ENCODE measurements around the gene CAMTA1. TPM values are rescaled to one million over a fixed set of nuclear protein-coding genes. Genes with fewer than 3 reads are reported as not detected.

Gene CAMTA1
- total RNA-seq, 1 donor from 2014 or later, result 160 TPM

- TF ChIP-seq, protein P1, sequence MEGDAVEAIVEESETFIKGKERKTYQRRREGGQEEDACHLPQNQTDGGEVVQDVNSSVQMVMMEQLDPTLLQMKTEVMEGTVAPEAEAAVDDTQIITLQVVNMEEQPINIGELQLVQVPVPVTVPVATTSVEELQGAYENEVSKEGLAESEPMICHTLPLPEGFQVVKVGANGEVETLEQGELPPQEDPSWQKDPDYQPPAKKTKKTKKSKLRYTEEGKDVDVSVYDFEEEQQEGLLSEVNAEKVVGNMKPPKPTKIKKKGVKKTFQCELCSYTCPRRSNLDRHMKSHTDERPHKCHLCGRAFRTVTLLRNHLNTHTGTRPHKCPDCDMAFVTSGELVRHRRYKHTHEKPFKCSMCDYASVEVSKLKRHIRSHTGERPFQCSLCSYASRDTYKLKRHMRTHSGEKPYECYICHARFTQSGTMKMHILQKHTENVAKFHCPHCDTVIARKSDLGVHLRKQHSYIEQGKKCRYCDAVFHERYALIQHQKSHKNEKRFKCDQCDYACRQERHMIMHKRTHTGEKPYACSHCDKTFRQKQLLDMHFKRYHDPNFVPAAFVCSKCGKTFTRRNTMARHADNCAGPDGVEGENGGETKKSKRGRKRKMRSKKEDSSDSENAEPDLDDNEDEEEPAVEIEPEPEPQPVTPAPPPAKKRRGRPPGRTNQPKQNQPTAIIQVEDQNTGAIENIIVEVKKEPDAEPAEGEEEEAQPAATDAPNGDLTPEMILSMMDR (IDR thresholded peaks at IDR 0.05; ENCODE audit: borderline replicate concordance), result no peak
Observed at GRCh38 chr1:6942990-6943389, 157.7 kb downstream of the CAMTA1 start.

DNA sequence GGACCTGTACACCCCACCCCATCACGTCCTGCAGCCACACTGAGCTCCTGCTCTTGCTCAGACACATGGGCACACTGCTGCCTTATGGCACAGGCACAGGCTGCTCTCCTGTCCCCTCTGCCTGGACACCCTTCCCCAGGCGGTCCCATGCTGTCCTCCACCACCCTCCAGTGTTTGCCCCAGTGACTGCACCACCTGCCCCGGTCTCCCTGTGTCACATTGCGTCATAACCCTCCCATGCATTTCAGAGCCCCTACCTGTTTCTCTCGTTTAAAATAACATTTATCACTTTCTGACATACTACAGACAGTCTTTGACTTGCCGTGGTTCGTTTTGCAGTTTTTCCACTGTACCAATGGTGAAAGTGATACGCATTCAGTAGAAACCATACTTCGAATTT is 159.2 kb downstream of the CAMTA1 start:
- intact Hi-C loops (cut with micrococcal nuclease), result no loop called here
- Histone ChIP-seq H3K36me3 (no peaks in the 10 kb centered on the region), H3K9me3 (replicated peaks) (no peaks in the 10 kb centered on the region), H3K4me1 (no peaks in the 10 kb centered on the region), H3K27ac (replicated peaks) (no peak overlapping the region), H3K27me3 (ENCODE audit: low read depth) (no peaks in the 10 kb centered on the region), H3K4me3 (no peak overlapping the region)
- no peak for DNase-seq
- TF ChIP-seq, protein P1 (IDR thresholded peaks at IDR 0.05; ENCODE audit: borderline replicate concordance), result no peak

More at GRCh38 chr1:6942990-6943389, 157.7 kb downstream of the CAMTA1 start:
- Histone ChIP-seq H3K4me1 (no peaks in the 10 kb centered on the region), H3K4me3 (no peak overlapping the region), H3K36me3 (no peaks in the 10 kb centered on the region), H3K27ac (replicated peaks) (no peak overlapping the region), H3K9me3 (replicated peaks) (no peaks in the 10 kb centered on the region), H3K27me3 (ENCODE audit: low read depth) (peaks cover 4% of the 10 kb centered on the region)
- no peak for DNase-seq
- intact Hi-C loops (cut with micrococcal nuclease), result no loop called here

GRCh38 chr1:6947952-6948351 is 162.7 kb downstream of the CAMTA1 start:
- Histone ChIP-seq H3K27me3 (ENCODE audit: low read depth) (no peaks in the 10 kb centered on the region), H3K27ac (replicated peaks) (no peak overlapping the region), H3K4me1 (no peaks in the 10 kb centered on the region), H3K36me3 (no peaks in the 10 kb centered on the region), H3K9me3 (replicated peaks) (no peaks in the 10 kb centered on the region), H3K4me3 (no peak overlapping the region)
- TF ChIP-seq, protein P1 (IDR thresholded peaks at IDR 0.05; ENCODE audit: borderline replicate concordance), result no peak
- DNase-seq, result no peak
- intact Hi-C loops (cut with micrococcal nuclease), result no loop called here

- no peaks in the 10 kb centered on the region for H3K27me3 ChIP-seq (ENCODE audit: low read depth)
- TF ChIP-seq, protein P1 (IDR thresholded peaks at IDR 0.05; ENCODE audit: borderline replicate concordance), result no peak
- intact Hi-C loops (cut with micrococcal nuclease), result no loop called here
- H3K4me1 ChIP-seq, result no peaks in the 10 kb centered on the region
- H3K9me3 ChIP-seq (replicated peaks), result no peaks in the 10 kb centered on the region
- no peak overlapping the region for H3K4me3 ChIP-seq
- H3K36me3 ChIP-seq, result no peaks in the 10 kb centered on the region
- no peak for DNase-seq
- H3K27ac ChIP-seq (replicated peaks), result no peak overlapping the region
Observed at GRCh38 chr1:6948416-6948815, 163.2 kb downstream of the CAMTA1 start.

GRCh38 chr1:6948861-6949260 is 163.6 kb downstream of the CAMTA1 start:
- no peak overlapping the region for H3K4me3 ChIP-seq
- H3K9me3 ChIP-seq (replicated peaks), result no peaks in the 10 kb centered on the region
- H3K27me3 ChIP-seq (ENCODE audit: low read depth), result no peaks in the 10 kb centered on the region
- TF ChIP-seq, protein P1 (IDR thresholded peaks at IDR 0.05; ENCODE audit: borderline replicate concordance), result no peak
- no peaks in the 10 kb centered on the region for H3K36me3 ChIP-seq
- DNase-seq, result no peak
- no peaks in the 10 kb centered on the region for H3K4me1 ChIP-seq
- intact Hi-C loops (cut with micrococcal nuclease), result no loop called here
- H3K27ac ChIP-seq (replicated peaks), result no peak overlapping the region

Data from left ventricle myocardium inferior (tissue), 1 donor.